Islet of Langerhans (tissue), 1 donor: ENCODE measurements around the gene ALDH1A3.

Experiments used
- FAIRE-seq: peaks from one replicate; lab custom pipeline; 2011; peaks lifted over from hg19 to GRCh38; lab: Jason Lieb, UNC

Gene ALDH1A3

DNA sequence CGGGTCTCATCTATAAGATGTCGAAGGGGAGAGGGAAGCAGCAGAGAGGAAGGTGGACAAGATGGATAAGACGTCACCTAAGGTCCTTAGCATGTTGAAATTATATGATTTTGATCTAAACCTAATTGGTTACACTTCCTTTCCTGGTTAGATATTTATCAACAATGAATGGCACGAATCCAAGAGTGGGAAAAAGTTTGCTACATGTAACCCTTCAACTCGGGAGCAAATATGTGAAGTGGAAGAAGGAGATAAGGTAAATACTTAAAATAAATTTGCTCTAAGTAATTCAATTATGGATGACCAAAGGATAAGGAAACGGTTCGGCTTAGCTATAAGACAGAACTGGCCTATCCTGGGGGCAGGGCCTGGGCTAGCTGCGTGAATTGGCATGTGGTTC lies 5.5 kb downstream of the ALDH1A3 start:
- no peak for FAIRE-seq

DNA sequence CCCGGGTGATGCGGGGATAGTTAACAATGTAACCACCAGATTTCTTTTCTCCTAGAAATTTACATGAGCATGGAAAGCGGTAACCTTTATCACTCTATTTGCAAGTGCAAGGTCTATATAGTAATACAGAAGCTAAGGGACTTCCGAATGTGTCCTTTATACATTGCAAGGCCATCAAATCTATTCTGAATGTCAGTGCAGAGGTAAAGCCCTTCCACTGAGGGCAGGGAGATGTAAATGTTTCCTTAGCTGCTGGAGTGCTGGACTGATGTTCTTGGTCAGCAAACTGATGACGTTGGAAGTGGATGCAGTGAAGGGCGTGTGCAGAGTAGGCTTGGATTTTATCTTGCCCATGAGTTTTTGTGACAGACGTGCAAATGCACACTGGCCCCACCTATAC lies 6.2 kb downstream of the ALDH1A3 start:
- no peak for FAIRE-seq

DNA sequence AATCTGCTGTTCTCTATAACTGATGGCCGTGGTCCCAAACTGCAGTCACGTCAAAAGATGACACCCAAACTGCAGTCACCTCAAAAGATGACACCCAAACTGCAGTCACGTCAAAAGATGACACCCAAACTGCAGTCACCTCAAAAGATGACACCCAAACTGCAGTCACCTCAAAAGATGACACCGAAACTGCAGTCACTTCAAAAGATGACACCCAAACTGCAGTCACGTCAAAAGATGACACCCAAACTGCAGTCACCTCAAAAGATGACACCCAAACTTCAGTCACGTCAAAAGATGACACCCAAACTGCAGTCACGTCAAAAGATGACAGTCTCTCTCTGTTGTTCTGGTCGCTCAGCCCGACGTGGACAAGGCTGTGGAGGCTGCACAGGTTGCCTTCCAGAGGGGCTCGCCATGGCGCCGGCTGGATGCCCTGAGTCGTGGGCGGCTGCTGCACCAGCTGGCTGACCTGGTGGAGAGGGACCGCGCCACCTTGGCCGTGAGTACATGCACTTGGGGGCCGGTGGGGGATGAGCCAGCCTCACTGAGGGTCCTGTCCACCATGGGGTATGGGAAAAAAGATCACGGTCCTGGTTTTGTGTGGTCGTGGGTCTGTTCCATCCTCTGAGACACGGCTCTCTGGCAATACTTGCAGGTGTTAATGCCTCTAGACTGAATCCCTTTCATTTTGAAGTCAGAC lies 7.7 kb downstream of the ALDH1A3 start:
- no peak for FAIRE-seq

DNA sequence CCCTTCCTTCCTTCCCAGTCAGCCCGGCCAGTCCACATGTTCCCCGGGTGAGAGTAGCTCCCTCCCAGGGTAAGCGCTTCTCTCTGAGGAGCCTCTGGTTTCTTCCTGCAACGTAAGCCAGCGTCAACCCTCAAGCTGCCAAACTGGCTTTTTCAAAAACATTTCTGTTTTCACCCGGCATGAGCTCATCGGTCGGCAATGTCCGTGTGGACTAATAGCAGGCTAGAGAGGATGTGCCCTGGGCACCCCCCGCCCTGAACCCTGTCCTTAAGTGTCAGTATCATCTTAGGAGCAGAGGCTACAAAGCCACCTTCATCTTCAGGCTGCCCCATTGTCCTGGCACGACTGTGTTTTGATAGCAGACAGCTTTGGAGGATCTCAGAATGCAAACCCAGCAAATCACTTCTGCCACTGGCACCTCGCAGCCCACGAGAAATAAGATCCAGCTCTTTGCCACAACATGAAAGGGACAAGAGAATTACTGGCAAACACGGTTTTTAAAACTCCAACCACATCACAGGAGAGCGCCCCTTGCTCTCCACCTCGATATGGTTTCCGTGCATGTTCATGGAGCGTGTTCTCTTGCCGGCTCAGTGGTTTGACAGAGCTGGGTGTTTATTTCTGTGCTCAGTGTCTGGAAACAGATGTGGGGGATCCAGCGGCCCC lies 9.9 kb downstream of the ALDH1A3 start:
- no peak for FAIRE-seq

DNA sequence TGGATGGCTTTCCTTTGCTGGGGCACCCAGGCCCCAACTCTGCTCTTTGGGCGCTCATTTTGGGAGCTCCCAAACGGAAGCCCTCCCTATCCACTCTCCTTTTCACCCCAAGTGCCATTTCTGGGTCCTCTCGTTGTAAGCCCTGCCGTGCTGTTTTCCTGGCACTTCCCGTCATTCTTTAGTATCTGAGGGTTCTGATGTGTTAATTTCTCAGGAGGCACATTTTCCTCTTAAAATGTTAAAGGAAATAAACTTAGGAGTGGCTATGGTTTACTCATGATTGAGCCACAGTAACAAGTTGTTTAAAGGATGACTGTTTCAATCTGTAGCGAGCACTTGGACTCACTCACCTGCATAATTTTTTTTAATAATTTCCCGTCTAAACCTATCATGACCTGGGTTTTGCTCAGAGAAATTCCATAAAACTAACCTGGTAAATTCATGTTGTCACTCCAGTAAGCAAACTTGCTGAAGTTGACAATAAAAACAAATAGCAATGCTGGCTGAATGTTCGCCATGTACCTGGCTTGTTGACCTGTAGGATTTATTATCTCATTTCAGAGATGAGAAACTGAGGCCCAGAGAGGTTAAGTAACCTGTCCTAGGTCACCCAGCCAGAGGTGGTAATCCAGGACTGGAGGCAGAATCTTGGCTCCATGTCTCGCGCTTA lies 10.6 kb downstream of the ALDH1A3 start:
- FAIRE-seq: no peak

DNA sequence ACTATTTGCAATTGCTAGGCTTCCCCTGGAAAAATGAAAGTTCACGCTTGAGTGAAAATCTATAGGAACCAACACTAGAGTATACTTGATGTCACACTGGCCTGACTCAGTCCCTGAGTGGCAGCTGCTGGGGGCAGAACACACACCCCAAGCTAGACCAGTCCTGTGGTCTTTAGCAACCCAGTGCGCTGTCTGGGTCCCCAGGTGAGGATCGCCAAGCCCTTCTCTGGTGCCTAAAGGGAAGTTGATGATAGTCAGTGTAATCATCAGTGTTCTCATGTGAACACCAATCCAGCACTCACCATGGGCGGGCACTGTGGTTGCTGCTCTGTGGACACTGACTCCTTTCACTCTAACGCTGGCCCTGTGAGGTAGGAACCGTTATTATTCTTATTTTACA lies 11.2 kb downstream of the ALDH1A3 start:
- no peak for FAIRE-seq

DNA sequence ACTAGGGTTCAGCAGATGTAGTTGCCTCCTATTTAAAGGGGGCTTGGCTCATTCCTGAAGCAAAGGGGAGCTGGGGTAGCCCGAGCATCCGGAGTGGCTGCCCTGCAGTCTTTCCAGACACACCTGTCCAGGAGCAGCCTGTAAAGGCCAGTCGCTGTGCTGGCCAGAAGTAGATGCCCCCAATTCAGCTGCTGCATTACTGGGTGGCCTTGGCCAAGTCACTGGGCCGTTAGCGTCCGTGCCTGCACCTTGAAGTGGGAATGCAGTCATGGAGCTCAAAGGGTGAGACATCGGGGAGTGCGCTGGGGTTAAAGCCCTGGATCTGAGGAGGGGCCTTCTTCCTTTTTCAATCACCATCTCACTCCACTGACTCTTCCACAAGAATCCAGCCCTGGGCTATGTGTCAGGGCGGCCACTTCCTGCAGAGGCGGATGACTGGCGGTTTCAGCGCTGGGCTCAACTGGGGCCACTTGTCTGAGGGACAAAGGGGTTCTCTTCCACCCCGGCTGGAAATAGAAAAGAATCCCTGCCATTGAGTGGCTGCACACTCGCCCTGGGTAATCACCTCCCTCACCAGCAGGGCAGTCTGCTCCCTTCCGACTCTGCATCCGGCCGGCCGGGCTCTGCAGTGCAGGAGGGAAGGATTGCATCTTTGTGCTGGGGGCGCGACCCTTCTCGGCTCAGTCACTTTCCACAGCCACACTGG lies 11.8 kb downstream of the ALDH1A3 start:
- no peak for FAIRE-seq

- FAIRE-seq: no peak
Measured at GRCh38 chr15:100892013-100892355, 12.4 kb downstream of the ALDH1A3 start.

GRCh38 chr15:100893261-100893963 lies 13.8 kb downstream of the ALDH1A3 start:
- no peak for FAIRE-seq

GRCh38 chr15:100893964-100894295 lies 14.3 kb downstream of the ALDH1A3 start:
- FAIRE-seq: no peak

GRCh38 chr15:100895721-100896120 lies 16.1 kb downstream of the ALDH1A3 start:
- FAIRE-seq: no peak

- no peak for FAIRE-seq
Measured at GRCh38 chr15:100897221-100898151, 17.9 kb downstream of the ALDH1A3 start.

DNA sequence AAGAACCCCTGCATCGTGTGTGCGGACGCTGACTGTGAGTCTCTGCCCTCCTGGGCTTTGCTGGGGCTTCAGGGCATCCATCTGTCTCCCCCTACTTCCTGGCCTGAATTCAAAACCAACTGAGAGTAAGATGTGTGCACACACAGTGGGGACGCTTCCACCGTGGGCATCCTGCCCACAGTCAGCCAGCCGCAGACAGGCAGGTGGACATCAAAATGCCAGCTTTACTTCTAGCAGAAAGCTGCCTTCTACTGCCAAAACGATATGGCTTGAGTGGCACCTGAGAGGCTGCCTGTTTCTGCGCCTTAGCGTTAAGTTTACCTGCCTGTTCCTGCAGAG lies 18.5 kb downstream of the ALDH1A3 start:
- FAIRE-seq: no peak

DNA sequence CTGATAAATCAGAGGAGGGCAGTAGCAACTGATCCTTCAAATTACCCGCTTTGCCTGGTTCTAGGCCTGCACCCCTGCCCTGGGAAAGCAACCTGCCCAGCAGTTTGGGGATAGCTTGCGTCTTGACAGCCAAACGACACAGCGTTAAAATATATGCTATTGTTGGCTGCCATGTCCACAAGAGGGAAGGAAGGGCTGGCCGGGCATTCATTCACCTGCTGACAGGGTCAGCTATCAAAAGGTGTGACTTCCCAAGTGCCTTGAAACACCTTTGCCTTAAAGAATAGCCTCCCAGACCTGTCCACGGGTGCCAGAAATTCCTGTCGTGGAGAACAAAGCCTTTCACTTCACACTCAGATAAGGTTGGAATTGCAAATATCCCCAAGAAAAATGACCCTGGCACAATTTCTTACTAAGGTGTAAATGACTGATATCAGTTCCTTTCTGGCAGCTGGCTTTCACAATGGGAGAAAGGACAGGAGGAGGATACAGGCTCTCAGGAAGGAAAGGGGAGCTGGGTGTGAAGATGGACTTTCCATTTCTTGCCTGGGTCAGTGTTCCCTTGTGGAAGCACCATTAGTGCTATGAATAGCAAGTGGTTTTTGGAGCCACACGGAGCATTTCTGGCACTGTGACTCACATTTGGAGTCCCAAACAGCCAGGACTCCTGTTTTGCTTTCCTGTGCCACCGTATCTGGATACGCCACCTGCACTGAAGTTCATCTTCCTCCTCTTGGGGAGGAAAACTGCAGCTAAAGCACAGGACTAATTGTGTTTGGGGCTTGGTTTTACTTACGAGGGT lies 19.2 kb downstream of the ALDH1A3 start:
- no peak for FAIRE-seq

GRCh38 chr15:100899601-100900000 lies 20.0 kb downstream of the ALDH1A3 start:
- no peak for FAIRE-seq

GRCh38 chr15:100900136-100900794 lies 20.6 kb downstream of the ALDH1A3 start:
- FAIRE-seq: no peak

DNA sequence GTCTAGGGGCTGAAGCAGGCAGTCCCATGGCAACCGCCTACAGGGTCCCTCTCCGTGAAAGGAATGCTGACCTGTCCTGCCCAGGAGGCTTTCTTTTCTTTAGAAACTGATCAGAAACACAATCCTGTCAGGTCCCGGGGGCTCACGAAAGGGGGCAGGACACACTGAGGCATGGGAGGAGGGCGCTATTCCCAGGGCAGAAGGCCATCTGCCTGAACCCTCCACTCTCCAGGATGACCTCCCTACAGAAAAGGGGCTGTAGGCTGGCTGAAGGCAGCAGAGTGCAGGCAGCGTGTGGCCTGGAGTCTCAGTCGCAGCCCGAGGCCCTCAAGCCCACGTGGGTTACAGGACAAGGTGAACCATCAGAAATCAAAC lies 21.2 kb downstream of the ALDH1A3 start:
- no peak for FAIRE-seq

GRCh38 chr15:100901296-100901695 lies 21.7 kb downstream of the ALDH1A3 start:
- no peak for FAIRE-seq

DNA sequence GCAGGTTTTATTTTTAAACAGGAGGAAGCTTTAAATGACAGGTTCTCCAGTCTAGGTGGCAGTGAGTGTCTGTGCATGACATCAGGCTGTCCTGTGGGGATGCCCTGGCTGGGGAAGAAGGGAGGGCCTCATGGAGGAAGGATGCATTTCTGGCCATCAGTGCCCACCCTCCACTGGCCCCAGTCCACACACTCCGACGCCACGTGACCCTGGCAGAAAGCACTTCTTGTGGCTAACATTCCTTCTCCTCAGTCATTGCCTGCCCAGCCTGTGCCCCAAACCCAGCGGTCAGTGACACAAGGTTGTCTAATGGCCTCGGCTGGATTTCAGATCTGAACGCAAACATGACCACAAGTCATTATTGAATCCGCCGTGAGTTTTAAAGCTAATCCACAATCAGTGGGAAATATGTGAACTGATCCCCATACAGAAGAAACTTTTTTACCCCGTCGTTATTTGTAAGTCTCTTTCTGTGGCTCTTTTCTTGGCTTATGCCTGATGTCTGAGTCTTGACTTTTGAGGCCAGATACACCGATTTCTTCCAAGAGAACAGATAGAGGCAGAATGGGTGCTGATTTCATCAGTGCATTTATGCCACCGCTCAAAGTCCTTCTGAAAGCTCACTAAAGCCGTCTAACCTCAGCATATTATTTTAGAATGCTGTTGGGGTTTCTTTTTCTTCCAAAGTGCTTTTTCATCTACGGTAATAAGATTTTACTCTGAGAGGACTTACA lies 22.2 kb downstream of the ALDH1A3 start:
- no peak for FAIRE-seq
